IMR-90 (cell line): Measurements from ENCODE around the gene GALNT8. TPM values are rescaled to one million over a fixed set of nuclear protein-coding genes. Genes with fewer than 3 reads are reported as not detected.

Experiments
- ATAC-seq: fragments of 200-7000 bp; cut with Tn5 transposase; 2 replicates; pipeline ENCODE4 v1.9.1; 2020; ENCODE audit warnings: low read depth, mild to moderate bottlenecking, moderate library complexity
- BruUV-seq: library from RNA; stranded (reverse); fragments of 400-500 nt; replicated peaks from 2 replicates; lab custom pipeline; 2021; lab: Mats Ljungman, UMichigan
- CTCF ChIA-PET: fragments of 300-600 bp; formaldehyde crosslinking; extraction: SDS; loops from one replicate; lab custom pipeline; 2021; ENCODE audit warnings: antibody characterized with exemption; lab: Yijun Ruan, JAX
- POLR2A ChIA-PET: fragments of 300-600 bp; sonication (Branson Sonifier 250); formaldehyde crosslinking; loops from one replicate; lab custom pipeline; 2022; ENCODE audit warnings: antibody characterized with exemption; ENCODE audit not compliant: unreplicated experiment; lab: Charles Lee
- DNase-seq: peaks from one replicate; pipeline ENCODE4 v3.0.0; 2013
- H2AFZ ChIP-seq: replicated peaks from 2 replicates; pipeline ENCODE3; 2013; ENCODE audit warnings: low read length, mild to moderate bottlenecking; ENCODE audit not compliant: poor library complexity
- H2AK5ac ChIP-seq: 2 replicates; pipeline ENCODE4 v1.6.1; 2013; ENCODE audit warnings: low read depth, low read length, inconsistent platforms
- H2AK9ac ChIP-seq: replicated peaks from 2 replicates; pipeline ENCODE3; 2013; ENCODE audit warnings: mild to moderate bottlenecking, low read depth, low read length, moderate library complexity; ENCODE audit not compliant: poor library complexity
- H2BK120ac ChIP-seq: 2 replicates; pipeline ENCODE4 v1.6.1; 2013; ENCODE audit warnings: low read depth, low read length, inconsistent platforms
- H2BK15ac ChIP-seq: 3 replicates; pipeline ENCODE4 v1.6.1; 2013; ENCODE audit warnings: low read depth, low read length, inconsistent platforms
- H2BK20ac ChIP-seq: 2 replicates; pipeline ENCODE4 v1.6.1; 2013; ENCODE audit warnings: low read depth, mild to moderate bottlenecking, inconsistent platforms, low read length, moderate library complexity
- H2BK5ac ChIP-seq: 2 replicates; pipeline ENCODE4 v1.6.1; 2013; ENCODE audit warnings: mild to moderate bottlenecking, low read depth, low read length, inconsistent platforms; ENCODE audit not compliant: poor library complexity, severe bottlenecking
- H3K14ac ChIP-seq: replicated peaks from 2 replicates; pipeline ENCODE4 v1.6.1; 2013; ENCODE audit warnings: low read depth, low read length, inconsistent platforms
- H3K18ac ChIP-seq: 2 replicates; pipeline ENCODE4 v1.6.1; 2013; ENCODE audit warnings: low read depth, low read length, control low read depth
- H3K23ac ChIP-seq: 2 replicates; pipeline ENCODE4 v1.6.1; 2013; ENCODE audit warnings: low read depth, low read length, inconsistent platforms
- H3K27ac ChIP-seq: 2 replicates; pipeline ENCODE4 v1.5.1; 2013; ENCODE audit warnings: mild to moderate bottlenecking, control low read depth, low read length; ENCODE audit not compliant: insufficient read depth
- H3K27me3 ChIP-seq: 2 replicates; pipeline ENCODE4 v1.6.1; 2013; ENCODE audit warnings: low read length; ENCODE audit not compliant: control insufficient read depth, insufficient read depth
- H3K36me3 ChIP-seq: 2 replicates; pipeline ENCODE4 v1.6.1; 2013; ENCODE audit warnings: low read length, mixed read lengths; ENCODE audit not compliant: control insufficient read depth, insufficient read depth
- H3K4ac ChIP-seq: 2 replicates; pipeline ENCODE4 v1.6.1; 2013; ENCODE audit warnings: low read depth, low read length, inconsistent platforms
- H3K4me1 ChIP-seq: 2 replicates; pipeline ENCODE4 v1.6.1; 2013; ENCODE audit warnings: low read length, mixed read lengths; ENCODE audit not compliant: control insufficient read depth, insufficient read depth
- H3K4me2 ChIP-seq: 2 replicates; pipeline ENCODE4 v1.6.1; 2013; ENCODE audit warnings: low read depth, mild to moderate bottlenecking, control low read depth, low read length, moderate library complexity
- H3K4me3 ChIP-seq: 2 replicates; pipeline ENCODE4 v1.5.1; 2013; ENCODE audit warnings: low read depth, mild to moderate bottlenecking, control low read depth, low read length, moderate library complexity; ENCODE audit not compliant: insufficient read depth
- H3K56ac ChIP-seq: 2 replicates; pipeline ENCODE4 v1.6.1; 2013; ENCODE audit warnings: low read length, inconsistent platforms; ENCODE audit not compliant: insufficient read depth; ENCODE audit errors: extremely low read depth
- H3K79me1 ChIP-seq, 2 experiments: 2 replicates each; pipeline ENCODE4 v1.6.1; 2013; ENCODE audit warnings: low read length in 2 of 2, inconsistent platforms in 1 of 2, low read depth in 1 of 2
- H3K9ac ChIP-seq: 2 replicates; pipeline ENCODE4 v1.6.1; 2013; ENCODE audit warnings: low read depth, low read length, control low read depth
- H3K9me1 ChIP-seq: 2 replicates; pipeline ENCODE4 v1.6.1; 2013; ENCODE audit warnings: low read length, inconsistent platforms; ENCODE audit not compliant: insufficient read depth
- H3K9me3 ChIP-seq: 2 replicates; pipeline ENCODE4 v1.6.1; 2013; ENCODE audit warnings: low read length; ENCODE audit not compliant: control insufficient read depth, insufficient read depth
- H4K20me1 ChIP-seq: 2 replicates; pipeline ENCODE4 v1.6.1; 2013; ENCODE audit warnings: low read length, inconsistent platforms; ENCODE audit not compliant: insufficient read depth
- H4K5ac ChIP-seq: 2 replicates; pipeline ENCODE4 v1.6.1; 2013; ENCODE audit warnings: mild to moderate bottlenecking, low read depth, low read length, control low read depth
- H4K8ac ChIP-seq, 2 experiments: 2 replicates each; pipeline ENCODE4 v1.6.1; 2013; ENCODE audit warnings: low read depth in 2 of 2, low read length in 2 of 2, control low read depth in 1 of 2, inconsistent platforms in 1 of 2
- H4K91ac ChIP-seq: 2 replicates; pipeline ENCODE4 v1.6.1; 2013; ENCODE audit warnings: low read depth, low read length, inconsistent platforms; ENCODE audit not compliant: insufficient read depth
- BHLHE40 ChIP-seq: fragments of 150-350 bp; IDR thresholded peaks from 2 replicates; pipeline ENCODE4 v1.6.1; 2016; ENCODE audit warnings: mild to moderate bottlenecking, low read depth, low read length
- CEBPB ChIP-seq: IDR thresholded peaks from 2 replicates; pipeline ENCODE4 v1.6.1; 2012; ENCODE audit warnings: low read depth, low read length, improper control_type of control experiment
- CHD1 ChIP-seq: IDR thresholded peaks from 2 replicates; pipeline ENCODE4 v1.6.1; 2012; ENCODE audit warnings: low read depth, low read length, improper control_type of control experiment
- FOS ChIP-seq: fragments of 150-350 bp; IDR thresholded peaks from 2 replicates; pipeline ENCODE4 v1.6.1; 2016; ENCODE audit warnings: low read depth, low read length
- MAFK ChIP-seq: IDR thresholded peaks from 2 replicates; pipeline ENCODE4 v1.6.1; 2012; ENCODE audit warnings: low read depth, low read length, improper control_type of control experiment
- MAZ ChIP-seq: IDR thresholded peaks from 2 replicates; pipeline ENCODE4 v1.6.1; 2012; ENCODE audit warnings: low read depth, mild to moderate bottlenecking, low read length, improper control_type of control experiment, moderate library complexity, borderline replicate concordance
- MXI1 ChIP-seq: IDR thresholded peaks from 2 replicates; pipeline ENCODE4 v1.6.1; 2012; ENCODE audit warnings: low read depth, mild to moderate bottlenecking, low read length, moderate library complexity, borderline replicate concordance
- NFE2L2 ChIP-seq: fragments of 150-350 bp; IDR thresholded peaks from 2 replicates; pipeline ENCODE4 v1.6.1; 2016; ENCODE audit warnings: low read depth, mild to moderate bottlenecking, low read length
- POLR2A ChIP-seq: IDR thresholded peaks from 2 replicates; pipeline ENCODE4 v1.6.1; 2012; ENCODE audit warnings: mild to moderate bottlenecking, low read depth, low read length
- RAD21 ChIP-seq: IDR thresholded peaks from 2 replicates; pipeline ENCODE4 v1.6.1; 2012; ENCODE audit warnings: low read length, improper control_type of control experiment
- RCOR1 ChIP-seq: IDR thresholded peaks from 2 replicates; pipeline ENCODE4 v1.6.1; 2012; ENCODE audit warnings: mild to moderate bottlenecking, low read length, improper control_type of control experiment; ENCODE audit not compliant: insufficient replicate concordance
- RFX5 ChIP-seq: IDR thresholded peaks from 2 replicates; pipeline ENCODE4 v1.8.0; 2012; ENCODE audit warnings: low read depth, mild to moderate bottlenecking, low read length, moderate library complexity
- SMC3 ChIP-seq: fragments of 150-350 bp; IDR thresholded peaks from 2 replicates; pipeline ENCODE4 v1.6.1; 2016; ENCODE audit warnings: low read depth, mild to moderate bottlenecking, antibody characterized with exemption, low read length, moderate library complexity
- WGBS, 2 experiments: methylation state at CpG; one replicate each; pipeline versions ENCODE4 v1.1.5 to v1.1.7; 2013; ENCODE audit warnings: missing lambda C conversion rate in 2 of 2; ENCODE audit not compliant: insufficient read length in 1 of 2; ENCODE audit errors: extremely low coverage in 2 of 2; 5-methylcytosine and 5-hydroxymethylcytosine counted together
- dilution Hi-C: fragments of 300-500 bp; cut with HindIII; formaldehyde crosslinking; loops from one replicate; pipeline ENCODE4 v1.14.3; 2018; ENCODE audit warnings: low sequenced_read_pairs; ENCODE audit not compliant: unreplicated experiment
- in situ Hi-C: fragments of 300-500 bp; cut with MboI; formaldehyde crosslinking; loops from 3 replicates; pipeline ENCODE4 v1.14.3; 2019; ENCODE audit warnings: low sequenced_read_pairs, inconsistent platforms, mixed read lengths
- intact Hi-C: fragments of 100-400 bp; cut with micrococcal nuclease; formaldehyde crosslinking; loops from 2 replicates; pipeline ENCODE4 v1.10.0; 2022
- polyA plus RNA-seq, 3 experiments: library from polyadenylated mRNA; depleted of rRNA; stranded (reverse); fragments of >200 nt; gene quantifications; 2 replicates each; pipeline ENCODE4 v1.2.3, GENCODE V29; 2012; ENCODE audit warnings: low replicate concordance in 1 of 3
- total RNA-seq: library from RNA; depleted of rRNA; stranded (reverse); fragments of >200 nt; gene quantifications from 2 replicates; pipeline ENCODE4 v1.2.3, GENCODE V29; 2012
- TF ChIP-seq, protein P1 (sequence below): fragments of 150-350 bp; IDR thresholded peaks from 2 replicates; pipeline ENCODE4 v1.6.1; 2016; ENCODE audit warnings: low read depth, mild to moderate bottlenecking, low read length, moderate library complexity, borderline replicate concordance
- TF ChIP-seq, protein P2 (sequence below): conservative IDR thresholded peaks from 2 replicates; pipeline ENCODE4 v1.5.1; 2012; ENCODE audit warnings: mild to moderate bottlenecking, low read depth, low read length, improper control_type of control experiment
- TF ChIP-seq, protein P3 (sequence below): fragments of 150-350 bp; IDR thresholded peaks from 2 replicates; pipeline ENCODE4 v1.6.1; 2017; ENCODE audit warnings: mild to moderate bottlenecking, antibody characterized with exemption, low read length, low read depth

Gene GALNT8
- total and polyA plus RNA-seq, 2 of the 4 experiments (the other 2 are of a cell fraction) = not detected

DNA sequence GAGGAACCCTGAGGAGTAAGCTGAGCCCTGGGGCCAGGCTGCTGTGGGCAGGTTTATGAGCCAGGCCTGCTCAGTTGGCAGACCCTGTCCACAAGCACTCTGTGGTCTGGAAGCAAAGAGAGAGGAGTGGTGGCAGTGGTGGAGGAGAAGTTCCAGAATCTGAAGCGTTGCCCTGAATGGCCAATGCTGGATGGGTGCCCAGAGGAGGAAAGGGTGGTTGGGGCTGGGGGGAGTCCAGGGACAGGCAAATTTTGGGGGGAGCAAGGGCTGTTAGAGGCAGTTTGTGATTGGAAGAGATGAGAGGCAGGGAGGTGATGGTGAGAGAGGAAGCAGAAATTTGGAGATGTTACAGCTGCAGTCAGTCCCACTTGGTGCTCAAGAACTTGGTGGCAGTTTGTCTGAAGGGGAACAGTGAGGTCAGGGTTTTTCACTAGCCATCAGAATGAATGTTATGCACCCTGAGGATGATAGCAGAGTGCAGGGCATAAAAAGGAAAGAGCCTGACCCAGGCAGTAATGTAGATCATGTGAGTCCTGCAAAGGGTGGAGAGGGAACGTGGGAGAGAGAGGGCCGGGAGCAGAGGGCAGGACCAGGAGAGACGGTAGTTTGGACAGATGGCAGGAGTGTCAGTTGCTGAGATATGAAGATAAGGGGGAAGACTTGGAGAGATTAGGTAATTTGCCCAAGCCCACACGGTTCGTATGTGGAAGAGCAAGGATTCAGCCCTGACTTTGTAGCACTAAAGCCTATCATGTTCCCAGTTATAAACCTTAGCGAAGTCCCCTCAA, 51.2 kb downstream of the GALNT8 start:
- H3K4me2 ChIP-seq = no peak overlapping the region
- H2BK120ac ChIP-seq = no peak overlapping the region
- H3K27me3 ChIP-seq = peaks cover 3% of the 10 kb centered on the region; the same call in 1 of the 2 replicates
- H2BK5ac ChIP-seq = no peak overlapping the region
- no peak overlapping the region for H4K8ac ChIP-seq
- no peak overlapping the region for H3K23ac ChIP-seq
- ATAC-seq (no peak), DNase-seq (no peak)
- no peaks in the 10 kb centered on the region for H3K9me3 ChIP-seq
- TF ChIP-seq POLR2A (no peak), MAZ (no peak), FOS (no peak), MXI1 (no peak), CEBPB (no peak), CHD1 (no peak), RCOR1 (no peak), RFX5 (no peak), RAD21 (no peak), SMC3 (no peak), NFE2L2 (no peak), BHLHE40 (no peak), MAFK (no peak)
- TF ChIP-seq, protein P1, sequence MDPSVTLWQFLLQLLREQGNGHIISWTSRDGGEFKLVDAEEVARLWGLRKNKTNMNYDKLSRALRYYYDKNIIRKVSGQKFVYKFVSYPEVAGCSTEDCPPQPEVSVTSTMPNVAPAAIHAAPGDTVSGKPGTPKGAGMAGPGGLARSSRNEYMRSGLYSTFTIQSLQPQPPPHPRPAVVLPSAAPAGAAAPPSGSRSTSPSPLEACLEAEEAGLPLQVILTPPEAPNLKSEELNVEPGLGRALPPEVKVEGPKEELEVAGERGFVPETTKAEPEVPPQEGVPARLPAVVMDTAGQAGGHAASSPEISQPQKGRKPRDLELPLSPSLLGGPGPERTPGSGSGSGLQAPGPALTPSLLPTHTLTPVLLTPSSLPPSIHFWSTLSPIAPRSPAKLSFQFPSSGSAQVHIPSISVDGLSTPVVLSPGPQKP = no peak
- TF ChIP-seq, protein P2, sequence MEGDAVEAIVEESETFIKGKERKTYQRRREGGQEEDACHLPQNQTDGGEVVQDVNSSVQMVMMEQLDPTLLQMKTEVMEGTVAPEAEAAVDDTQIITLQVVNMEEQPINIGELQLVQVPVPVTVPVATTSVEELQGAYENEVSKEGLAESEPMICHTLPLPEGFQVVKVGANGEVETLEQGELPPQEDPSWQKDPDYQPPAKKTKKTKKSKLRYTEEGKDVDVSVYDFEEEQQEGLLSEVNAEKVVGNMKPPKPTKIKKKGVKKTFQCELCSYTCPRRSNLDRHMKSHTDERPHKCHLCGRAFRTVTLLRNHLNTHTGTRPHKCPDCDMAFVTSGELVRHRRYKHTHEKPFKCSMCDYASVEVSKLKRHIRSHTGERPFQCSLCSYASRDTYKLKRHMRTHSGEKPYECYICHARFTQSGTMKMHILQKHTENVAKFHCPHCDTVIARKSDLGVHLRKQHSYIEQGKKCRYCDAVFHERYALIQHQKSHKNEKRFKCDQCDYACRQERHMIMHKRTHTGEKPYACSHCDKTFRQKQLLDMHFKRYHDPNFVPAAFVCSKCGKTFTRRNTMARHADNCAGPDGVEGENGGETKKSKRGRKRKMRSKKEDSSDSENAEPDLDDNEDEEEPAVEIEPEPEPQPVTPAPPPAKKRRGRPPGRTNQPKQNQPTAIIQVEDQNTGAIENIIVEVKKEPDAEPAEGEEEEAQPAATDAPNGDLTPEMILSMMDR = no peak
- TF ChIP-seq, protein P3, sequence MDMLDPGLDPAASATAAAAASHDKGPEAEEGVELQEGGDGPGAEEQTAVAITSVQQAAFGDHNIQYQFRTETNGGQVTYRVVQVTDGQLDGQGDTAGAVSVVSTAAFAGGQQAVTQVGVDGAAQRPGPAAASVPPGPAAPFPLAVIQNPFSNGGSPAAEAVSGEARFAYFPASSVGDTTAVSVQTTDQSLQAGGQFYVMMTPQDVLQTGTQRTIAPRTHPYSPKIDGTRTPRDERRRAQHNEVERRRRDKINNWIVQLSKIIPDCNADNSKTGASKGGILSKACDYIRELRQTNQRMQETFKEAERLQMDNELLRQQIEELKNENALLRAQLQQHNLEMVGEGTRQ = no peak
- H3K27ac ChIP-seq = no peak overlapping the region
- H2BK20ac ChIP-seq = no peak overlapping the region
- dilution Hi-C loops = no loop called here
- H4K5ac ChIP-seq = no peak overlapping the region
- no peak overlapping the region for H3K9ac ChIP-seq
- intact Hi-C loops = no loop called here
- in situ Hi-C loops = no loop called here
- H3K4ac ChIP-seq = no peak overlapping the region
- no peaks in the 10 kb centered on the region for H3K4me1 ChIP-seq
- no peak overlapping the region for H2AK5ac ChIP-seq
- H4K20me1 ChIP-seq = no peaks in the 10 kb centered on the region
- no peak overlapping the region for H3K4me3 ChIP-seq
- no peaks in the 10 kb centered on the region for H3K36me3 ChIP-seq
- no TSS peak for BruUV-seq
- no peak overlapping the region for H3K18ac ChIP-seq
- no peak overlapping the region for H2BK15ac ChIP-seq
- POLR2A ChIA-PET = no interaction called here
- H3K14ac ChIP-seq = no peak overlapping the region
- 40% methylated on average over 1 of the region's 7 CpGs; no CpG with 5 or more reads in 1 of the 2 experiments for WGBS, 2 experiments
- no peaks in the 10 kb centered on the region for H3K9me1 ChIP-seq
- no peak overlapping the region for H3K56ac ChIP-seq
- no peak overlapping the region for H4K91ac ChIP-seq
- CTCF ChIA-PET = no interaction called here
- H3K79me1 ChIP-seq = no peaks in the 10 kb centered on the region
- no peak overlapping the region for H2AK9ac ChIP-seq
- H2AFZ ChIP-seq = no peak overlapping the region
